HG03520 (cell line): ENCODE data around the gene CERS1.

Source experiments
- ATAC-seq: cut with Tn5 transposase; IDR thresholded peaks from one replicate; pipeline ENCODE4 v1.9.1; 2021; ENCODE audit warnings: mild to moderate bottlenecking, moderate library complexity; ENCODE audit not compliant: unreplicated experiment

The CERS1 gene

GRCh38 chr19:18843960-18844359, 52.0 kb downstream of the CERS1 start:
- ATAC-seq, result no peak

DNA sequence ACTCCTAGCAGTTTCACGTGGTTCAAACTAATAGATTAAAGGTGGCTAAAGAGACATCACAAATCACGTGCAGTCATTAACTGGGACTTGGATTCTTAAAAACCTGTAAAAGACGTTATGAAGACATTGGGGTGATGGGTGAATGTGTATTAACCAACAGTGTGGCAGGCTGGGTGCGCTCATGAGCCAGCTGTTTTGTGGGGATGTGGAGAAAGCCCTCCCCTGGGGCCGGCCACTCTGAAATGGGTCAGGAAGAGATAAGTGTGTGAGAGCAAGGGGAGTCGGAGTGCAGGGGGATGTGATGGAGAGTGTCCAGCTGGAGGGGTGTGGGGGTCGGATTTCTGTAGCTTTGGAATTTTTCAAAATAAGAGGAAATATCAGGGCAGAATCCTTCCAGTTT, 53.8 kb downstream of the CERS1 start:
- ATAC-seq, result no peak

DNA sequence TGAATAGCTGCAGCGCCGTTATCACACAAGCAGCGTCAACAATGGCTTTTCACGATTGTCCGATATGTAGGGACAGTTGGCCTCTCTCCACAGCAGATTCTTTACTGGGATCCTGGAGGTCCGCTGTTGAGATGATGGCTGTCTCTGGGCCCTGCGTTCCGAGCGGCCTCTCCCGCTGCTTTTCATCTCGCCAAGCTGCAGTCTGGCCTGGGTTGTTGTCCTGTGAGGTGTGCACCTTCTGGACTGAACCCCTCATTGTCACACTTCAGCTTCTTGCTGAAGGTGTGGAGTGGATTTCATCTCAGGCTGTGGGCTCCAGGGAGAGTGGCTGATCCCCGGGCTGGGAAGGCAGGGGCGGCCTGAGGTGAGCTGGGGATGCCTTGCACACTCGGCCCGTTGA, 54.6 kb downstream of the CERS1 start:
- ATAC-seq, result no peak

DNA sequence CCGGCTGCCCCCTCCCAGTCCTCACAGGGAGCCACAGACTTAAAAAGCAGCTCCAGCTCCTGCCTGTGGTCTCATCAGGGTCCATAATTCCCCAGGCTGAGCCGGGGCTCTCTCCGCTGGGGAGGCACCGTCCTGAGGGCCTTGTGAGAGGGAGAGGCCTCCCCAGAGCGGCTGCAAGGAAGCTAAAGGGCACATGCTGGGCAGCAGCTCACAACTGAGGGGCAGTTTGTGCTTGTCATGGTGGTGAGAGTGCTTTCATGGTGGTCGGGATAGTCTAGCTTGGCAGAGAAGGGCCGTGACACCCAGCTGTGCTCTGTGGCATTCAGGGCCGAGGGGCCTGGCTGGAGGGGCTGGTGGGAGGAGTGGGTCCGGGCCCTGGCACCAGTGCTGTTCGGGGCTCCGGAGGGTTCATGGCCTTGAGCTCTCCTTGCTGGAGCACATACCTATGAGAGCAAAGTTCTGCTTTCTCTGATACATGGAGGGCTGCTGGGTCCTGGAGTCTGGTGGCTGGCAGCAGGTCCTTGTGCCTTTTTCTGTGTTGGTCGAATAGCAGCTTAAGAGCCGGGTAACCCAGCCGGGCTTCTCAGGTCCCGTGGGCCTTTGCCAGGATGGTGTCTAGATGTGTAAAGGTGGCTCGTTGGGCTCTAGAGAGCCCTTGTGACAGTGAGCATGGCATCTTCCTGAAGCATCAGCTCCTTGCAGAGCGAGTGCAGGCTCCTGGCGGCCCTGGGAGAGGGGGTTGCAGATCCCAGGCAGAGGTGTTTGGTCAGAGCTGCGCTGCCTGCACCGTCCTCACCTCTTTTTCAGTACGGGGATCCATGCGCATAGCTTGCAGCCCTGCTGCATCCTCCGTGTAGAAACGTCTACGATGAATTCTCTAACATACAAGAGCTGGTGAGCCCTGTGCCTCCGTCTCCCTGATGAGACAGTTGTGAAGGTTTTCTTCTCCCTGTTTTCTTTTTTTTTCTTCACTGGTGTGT, 55.4 kb downstream of the CERS1 start:
- ATAC-seq, result no peak

DNA sequence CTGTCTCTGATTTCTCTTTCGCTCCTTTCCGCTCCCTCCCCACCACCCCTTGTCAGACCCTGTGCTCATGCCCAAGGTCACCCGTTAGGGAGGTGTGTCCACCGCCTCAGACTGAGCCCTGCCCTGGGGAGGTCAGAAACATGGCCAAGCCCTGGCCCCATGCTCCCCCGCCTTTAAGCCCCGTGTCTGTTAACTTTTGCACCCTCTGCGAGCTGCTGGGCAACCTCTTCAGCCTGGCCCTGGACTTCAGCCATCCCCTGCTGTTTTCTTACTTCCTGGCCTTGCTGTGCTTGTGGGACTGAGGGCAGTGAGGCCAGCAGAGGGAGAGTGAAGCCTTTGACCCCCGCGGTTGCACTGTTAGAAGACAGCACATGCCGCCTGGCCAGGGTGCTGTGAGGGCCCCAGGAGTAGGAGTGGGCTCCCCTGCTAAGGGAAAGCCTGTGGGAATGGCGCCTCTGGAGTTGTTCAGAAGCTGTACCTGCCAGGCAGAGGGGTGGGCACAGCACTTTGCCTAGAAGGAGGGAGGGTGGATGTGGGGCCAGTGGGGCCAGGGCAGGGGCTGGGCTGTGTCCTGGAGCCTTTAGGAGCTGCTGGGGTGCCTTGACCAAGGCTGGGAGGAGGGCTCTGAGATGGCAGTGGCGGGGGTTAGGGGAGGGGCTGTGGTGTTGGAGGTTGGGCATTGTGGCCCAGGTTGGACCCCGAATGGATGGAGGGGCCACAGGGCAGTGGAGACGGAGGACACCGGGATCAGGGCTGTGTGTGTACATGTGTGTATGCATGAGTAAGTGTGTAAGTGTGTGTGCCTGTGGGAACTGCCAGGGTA, 56.3 kb downstream of the CERS1 start:
- ATAC-seq, result no peak

- no peak for ATAC-seq
Measured at GRCh38 chr19:18834644-18834984, 61.3 kb downstream of the CERS1 start.

- ATAC-seq, result no peak
Measured at GRCh38 chr19:18833849-18834643, 61.9 kb downstream of the CERS1 start.

- ATAC-seq, result no peak
Measured at GRCh38 chr19:18833141-18833476, 62.8 kb downstream of the CERS1 start.

- peak; percentile 22 for ATAC-seq
Measured at GRCh38 chr19:18832306-18833140, 63.4 kb downstream of the CERS1 start.

GRCh38 chr19:18831524-18832305, 64.2 kb downstream of the CERS1 start, which contains the start of gene UPF1:
Gene UPF1 (plus strand): TSS chr19:18831959. CDS start chr19:18832210, 251 bp downstream.
- peak; percentile 71 for ATAC-seq

- no peak for ATAC-seq
Measured at GRCh38 chr19:18830488-18830887, 65.5 kb downstream of the CERS1 start.

- ATAC-seq, result no peak
Measured at GRCh38 chr19:18828786-18829185, 67.2 kb downstream of the CERS1 start.
